Kidney (tissue), 14 donors: ENCODE results near the gene TACR2. TPM values are rescaled to one million over a fixed set of nuclear protein-coding genes. Genes with fewer than 3 reads are reported as not detected.

Experiments used
- DNase-seq, 5 donors: peaks; one replicate each; pipeline ENCODE4 v3.0.0-alpha.2; 2013 to 2020
- FAIRE-seq: peaks from 2 replicates; lab custom pipeline; 2012; peaks lifted over from hg19 to GRCh38; lab: Jason Lieb, UNC
- H3K27ac ChIP-seq, 2 donors: one replicate each; pipeline ENCODE4 v1.7.0; 2013; ENCODE audit warnings: low read depth in 2 of 2, low read length in 2 of 2, inconsistent platforms in 1 of 2
- H3K27me3 ChIP-seq: one replicate; pipeline ENCODE4 v1.7.1; 2013; ENCODE audit warnings: low read length, inconsistent platforms; ENCODE audit not compliant: control insufficient read depth, insufficient read depth
- H3K36me3 ChIP-seq, 3 donors: one replicate each; pipeline versions ENCODE4 v1.7.0 to v1.7.1; 2013; ENCODE audit warnings: low read length in 3 of 3, control low read depth in 1 of 3, inconsistent platforms in 1 of 3; ENCODE audit not compliant: insufficient read depth in 3 of 3, control insufficient read depth in 2 of 3
- H3K4me1 ChIP-seq, 3 donors: one replicate each; pipeline versions ENCODE4 v1.7.0 to v1.7.1; 2013; ENCODE audit warnings: low read length in 3 of 3, inconsistent platforms in 1 of 3, low read depth in 1 of 3; ENCODE audit not compliant: control insufficient read depth in 2 of 3, insufficient read depth in 2 of 3
- H3K4me3 ChIP-seq, 3 donors: one replicate each; pipeline versions ENCODE4 v1.7.0 to v1.8.1; 2013; ENCODE audit warnings: low read length in 3 of 3, control low read depth in 1 of 3, inconsistent platforms in 1 of 3
- H3K9ac ChIP-seq, 3 donors: one replicate each; pipeline versions ENCODE4 v1.7.0 to v1.7.1; 2013; ENCODE audit warnings: low read length in 3 of 3, control low read depth in 1 of 3, inconsistent platforms in 1 of 3
- H3K9me3 ChIP-seq, 3 donors: one replicate each; pipeline versions ENCODE4 v1.7.0 to v1.7.1; 2013; ENCODE audit warnings: low read length in 3 of 3, control low read depth in 1 of 3, inconsistent platforms in 1 of 3; ENCODE audit not compliant: control insufficient read depth in 2 of 3, insufficient read depth in 1 of 3
- CTCF ChIP-seq: IDR thresholded peaks from 3 replicates; pipeline ENCODE4 v1.5.1; 2012; ENCODE audit warnings: mild to moderate bottlenecking, moderate library complexity, borderline replicate concordance; ENCODE audit not compliant: insufficient read depth; ENCODE audit errors: extremely low read depth
- intact Hi-C: fragments of 100-400 bp; cut with DNase I; formaldehyde crosslinking; loops from one replicate; pipeline ENCODE4 v1.11.1; 2022
- polyA plus RNA-seq: library from polyadenylated mRNA; stranded (reverse); fragments of 350-450 nt; fragmentation: Illumina TruSeq; extraction: RNeasy Lipid Tissue Mini Kit (QIAGEN cat#74804); gene quantifications from one replicate; pipeline ENCODE4 v1.2.3, GENCODE V29; 2014; ENCODE audit warnings: low read depth, low replicate concordance; ENCODE audit not compliant: insufficient read depth
- total RNA-seq: library from RNA; stranded (reverse); fragmentation: NEBNext Ultra II Directional; extraction: Animal tissue kit (Norgen Biotek cat#: 25700); gene quantifications from one replicate; pipeline ENCODE4 v1.2.1, GENCODE V29; 2021
- donor health status: control.
- donor health status: control.
- donor health status: control.
- donor health status: control.
- donor health status: control.
- donor health status: DM: yes; HTN: yes; CAD: no.
- donor health status: Normal renal cell carcinoma (clear cell type).

The TACR2 gene
- total and polyA plus RNA-seq, 2 donors from 2014 or later = 0.37 to 0.38 TPM

- Histone ChIP-seq H3K4me3 (no peak overlapping the region), H3K9ac (no peak overlapping the region), H3K27me3 (no peaks in the 10 kb centered on the region), H3K9me3 (no peaks in the 10 kb centered on the region), H3K36me3 (peaks cover 6 to 15% (median 8%) of the 10 kb centered on the region in 3 donors), H3K27ac (no peak overlapping the region), H3K4me1 (peaks cover 0 to 2% (median 0%) of the 10 kb centered on the region in 3 donors)
- TF ChIP-seq CTCF = no peak
- DNase-seq = no peak
- FAIRE-seq = no peak
- intact Hi-C loops = no loop called here
Observed at GRCh38 chr10:69367469-69367868, 49.2 kb downstream of the TACR2 start.

- FAIRE-seq (no peak), DNase-seq (no peak)
- H3K27me3 ChIP-seq = no peaks in the 10 kb centered on the region
- H3K9me3 ChIP-seq = no peaks in the 10 kb centered on the region
- intact Hi-C loops = no loop called here
- peaks cover 6 to 15% (median 8%) of the 10 kb centered on the region in 3 donors for H3K36me3 ChIP-seq
- peaks cover 0 to 2% (median 0%) of the 10 kb centered on the region in 3 donors for H3K4me1 ChIP-seq
- no peak for TF ChIP-seq CTCF
- H3K4me3 ChIP-seq = no peak overlapping the region
- H3K27ac ChIP-seq = no peak overlapping the region
- no peak overlapping the region for H3K9ac ChIP-seq
Observed at GRCh38 chr10:69366738-69367137, 50.0 kb downstream of the TACR2 start.

GRCh38 chr10:69364232-69364940, 52.3 kb downstream of the TACR2 start:
- H3K27ac ChIP-seq = no peak overlapping the region
- TF ChIP-seq CTCF = no peak
- FAIRE-seq = no peak
- no peaks in the 10 kb centered on the region for H3K9me3 ChIP-seq
- H3K36me3 ChIP-seq = peaks cover 5 to 6% (median 6%) of the 10 kb centered on the region in 3 donors
- peak in 3 of 5 donors; percentile 35 to 61 (median 53) for DNase-seq
- H3K27me3 ChIP-seq = no peaks in the 10 kb centered on the region
- H3K4me3 ChIP-seq = no peak overlapping the region
- H3K9ac ChIP-seq = no peak overlapping the region
- intact Hi-C loops = no loop called here
- peaks cover 0 to 2% (median 0%) of the 10 kb centered on the region in 3 donors for H3K4me1 ChIP-seq
